NCI-H510A (cell line): ENCODE data around the gene CDC7.

ENCODE experiments used
- DNase-seq: peaks from one replicate; lab custom pipeline; 2025; lab: John Stamatoyannopoulos, UW

CDC7 gene

DNA sequence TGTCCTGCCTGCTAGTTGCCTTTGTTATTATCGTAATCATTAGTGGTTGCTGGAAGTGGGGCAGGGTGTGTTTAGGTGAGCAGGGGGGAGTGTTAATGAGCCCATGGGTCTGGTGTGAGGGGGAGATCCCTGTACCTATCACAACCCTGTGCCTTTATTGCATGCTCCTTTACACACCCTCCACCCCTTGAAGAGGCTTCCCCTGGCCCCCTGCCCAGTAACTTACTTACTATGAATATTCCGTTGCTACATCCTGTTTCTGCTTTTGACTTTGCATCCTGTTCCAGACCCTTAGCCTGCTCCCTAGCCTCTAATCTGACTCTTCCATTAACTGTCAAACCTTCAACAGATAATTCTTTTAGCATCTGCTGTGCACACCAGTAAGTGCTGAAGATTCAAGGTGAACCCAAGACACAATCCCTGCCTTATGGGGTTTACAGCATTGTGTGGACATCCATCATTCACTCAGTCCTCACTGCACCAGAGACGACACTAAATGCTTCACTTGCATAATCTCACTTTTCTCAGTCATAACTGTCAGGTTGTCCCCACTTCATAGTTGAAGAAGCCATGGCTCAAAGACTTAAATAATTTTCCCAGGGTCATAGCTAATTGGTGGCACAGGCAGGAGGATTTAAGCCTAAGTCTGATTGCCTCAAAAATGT lies 47.9 kb downstream of the CDC7 start:
- DNase-seq, result no peak

DNA sequence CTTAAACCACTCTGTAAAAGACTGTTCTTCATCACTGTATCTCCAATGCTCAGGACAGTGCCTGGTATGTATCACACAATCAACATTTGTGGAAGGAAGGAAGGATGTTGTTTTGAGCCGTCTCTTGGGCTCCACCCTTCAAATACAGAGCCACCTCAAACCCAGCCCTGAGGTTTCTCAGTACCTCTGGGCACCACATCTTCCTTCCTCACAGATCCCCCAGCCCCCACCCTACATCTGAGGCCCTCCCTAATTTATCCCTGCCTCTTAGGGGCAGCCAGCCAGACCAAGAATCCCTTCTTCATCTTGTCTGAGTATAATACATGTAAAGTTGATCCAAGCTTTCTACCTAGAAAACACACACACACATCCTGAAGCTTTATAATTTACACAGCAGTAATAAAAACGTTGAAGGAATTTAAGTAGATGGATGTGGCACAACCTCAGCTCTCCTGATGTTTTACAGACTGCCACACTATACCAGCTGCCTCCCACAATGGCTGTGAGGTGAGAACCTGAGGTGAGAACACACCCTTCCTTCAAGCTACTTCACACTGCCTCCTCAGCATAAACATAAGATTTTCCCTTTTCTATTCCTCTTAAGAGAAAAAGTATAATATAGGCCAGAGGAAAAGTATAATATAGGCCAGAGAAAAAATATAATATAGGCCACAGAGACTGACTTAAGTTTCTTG lies 48.5 kb downstream of the CDC7 start:
- no peak for DNase-seq

DNA sequence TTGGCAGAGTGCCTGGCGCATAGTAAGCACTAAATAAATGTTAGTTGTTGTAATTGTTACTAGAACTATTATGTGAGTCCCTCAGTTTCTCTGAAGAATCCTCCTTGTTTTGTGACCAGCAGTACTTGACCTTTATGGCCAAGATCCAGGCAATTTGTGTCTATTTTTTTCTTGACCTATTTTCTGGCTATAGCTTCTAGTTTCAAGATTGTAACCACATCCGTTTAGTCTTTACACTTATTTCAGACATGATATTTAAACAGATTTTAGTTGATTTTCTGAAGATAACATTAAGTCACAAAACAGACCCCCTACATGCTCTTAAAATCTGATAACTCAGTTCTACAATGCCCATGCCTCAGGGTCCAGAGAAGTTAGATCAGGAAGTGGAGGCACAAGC lies 50.3 kb downstream of the CDC7 start:
- no peak for DNase-seq

DNA sequence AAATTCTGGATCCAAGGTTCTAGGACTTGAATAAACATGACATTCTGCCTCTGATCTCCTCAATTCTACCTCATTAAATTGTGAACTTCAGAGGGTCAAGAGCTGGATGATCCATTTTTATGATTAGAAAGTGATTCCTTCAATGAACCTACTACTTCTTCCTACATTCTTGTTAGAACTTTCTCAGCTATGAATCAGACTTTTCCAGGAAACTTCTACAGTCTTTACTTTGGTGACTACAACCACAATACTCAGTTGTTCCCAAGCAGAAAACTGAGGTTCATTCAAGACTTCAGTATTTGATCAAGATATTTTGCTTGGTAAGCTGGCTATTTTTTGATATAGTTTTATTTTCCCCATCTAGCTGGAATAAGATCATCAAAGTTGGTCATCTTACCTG lies 51.4 kb downstream of the CDC7 start:
- DNase-seq, result no peak

DNA sequence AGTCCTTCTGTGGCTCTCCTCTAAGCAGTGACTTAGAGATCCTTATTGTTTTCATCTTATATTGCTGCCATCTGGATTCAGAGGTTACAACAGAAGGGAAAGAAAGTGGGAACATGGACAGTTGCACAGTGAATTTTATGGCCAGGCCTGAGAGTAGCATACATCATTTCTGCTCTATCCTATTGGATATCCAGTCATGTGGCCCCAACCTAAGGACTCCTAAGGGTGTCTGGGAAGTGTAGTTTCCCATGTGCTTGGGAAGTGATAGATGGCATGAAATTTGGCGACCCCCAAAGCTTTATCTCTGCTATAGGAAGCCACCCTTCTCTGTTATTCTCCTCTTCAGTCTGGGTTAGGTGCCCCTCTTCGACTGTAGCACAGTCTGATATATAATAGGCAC lies 51.9 kb downstream of the CDC7 start:
- no peak for DNase-seq

DNA sequence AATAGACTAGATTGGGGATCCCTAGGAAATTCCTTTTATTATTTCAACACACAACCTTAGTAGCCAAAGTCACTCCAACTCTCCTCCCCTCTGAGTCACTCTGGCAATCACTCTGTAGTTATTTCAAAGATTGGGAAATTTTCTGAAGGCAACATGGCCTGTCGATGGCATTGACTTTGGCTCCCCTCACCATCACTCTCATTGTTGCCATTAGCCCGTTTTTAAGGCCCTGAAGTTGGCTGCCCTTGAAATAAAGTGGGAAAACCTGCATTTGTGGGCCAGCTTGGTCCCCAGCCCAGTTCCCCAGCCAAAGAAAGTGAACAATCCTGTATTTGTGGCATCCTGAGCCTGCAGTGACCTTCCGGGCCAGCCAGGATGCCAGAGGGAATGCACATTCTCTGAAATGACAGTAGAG lies 52.5 kb downstream of the CDC7 start:
- DNase-seq, result no peak

DNA sequence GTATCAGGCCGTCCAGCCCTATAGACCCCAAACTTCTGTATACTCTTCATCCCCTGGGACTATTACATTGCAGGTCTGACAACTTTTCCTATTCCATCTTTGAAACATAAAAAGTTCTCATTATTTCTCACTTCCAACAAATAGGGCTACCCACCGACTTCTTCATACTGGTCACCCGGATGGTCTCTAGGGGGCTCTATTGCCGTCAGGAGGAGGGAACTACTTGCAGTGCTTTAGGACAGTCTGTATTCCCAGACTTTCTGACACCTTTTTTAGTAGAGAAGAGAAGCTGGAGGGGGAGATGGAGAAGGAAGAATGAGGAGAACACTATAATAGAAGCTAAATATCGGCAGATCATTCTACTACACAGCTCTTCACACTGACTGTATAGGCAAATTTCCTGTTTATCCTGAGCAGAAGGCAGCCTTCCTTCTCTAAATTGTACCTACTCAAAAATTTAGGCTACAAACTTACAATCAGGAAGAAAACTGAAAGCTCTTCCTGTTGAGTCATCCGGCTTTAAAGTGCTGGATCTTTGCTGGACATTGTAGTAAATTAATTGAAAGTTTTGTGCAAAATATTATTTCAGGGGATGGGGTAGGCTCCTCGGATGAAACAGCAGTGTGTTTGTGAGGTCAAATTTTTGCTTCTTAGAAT lies 54.6 kb downstream of the CDC7 start:
- DNase-seq, result no peak

DNA sequence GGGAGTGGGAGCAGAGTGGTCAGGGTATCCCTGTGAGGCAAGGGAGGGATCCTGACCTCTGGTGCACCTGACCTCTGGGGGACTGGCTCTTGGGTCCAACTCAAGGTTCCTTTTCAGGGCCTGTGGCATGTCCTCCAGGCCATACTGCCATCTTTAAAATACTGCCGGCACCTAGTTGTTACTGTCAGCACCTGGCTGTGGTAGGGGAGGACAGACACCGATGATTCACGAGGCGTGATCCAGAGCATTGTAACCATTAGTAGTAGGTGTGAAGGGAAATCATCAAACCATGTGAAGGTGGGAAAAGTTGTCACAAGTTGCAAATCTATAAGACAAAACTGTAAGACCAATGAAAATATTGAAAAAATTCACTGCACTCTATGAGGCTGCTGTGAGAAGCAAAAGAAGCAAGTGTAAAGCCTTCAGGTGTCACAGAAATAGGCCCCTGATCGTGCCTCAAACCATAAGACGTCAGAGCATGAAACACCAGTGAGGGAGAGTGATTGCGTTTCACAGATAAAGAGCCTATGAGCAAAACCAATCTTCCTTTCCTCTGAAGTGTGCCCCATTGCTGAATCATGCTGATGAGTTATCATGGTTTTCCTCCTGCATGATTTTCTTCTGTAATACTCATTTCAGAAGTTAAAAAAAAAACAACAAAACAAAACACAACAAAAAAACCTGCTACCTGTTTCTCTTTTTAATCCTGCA lies 55.3 kb downstream of the CDC7 start:
- no peak for DNase-seq

DNA sequence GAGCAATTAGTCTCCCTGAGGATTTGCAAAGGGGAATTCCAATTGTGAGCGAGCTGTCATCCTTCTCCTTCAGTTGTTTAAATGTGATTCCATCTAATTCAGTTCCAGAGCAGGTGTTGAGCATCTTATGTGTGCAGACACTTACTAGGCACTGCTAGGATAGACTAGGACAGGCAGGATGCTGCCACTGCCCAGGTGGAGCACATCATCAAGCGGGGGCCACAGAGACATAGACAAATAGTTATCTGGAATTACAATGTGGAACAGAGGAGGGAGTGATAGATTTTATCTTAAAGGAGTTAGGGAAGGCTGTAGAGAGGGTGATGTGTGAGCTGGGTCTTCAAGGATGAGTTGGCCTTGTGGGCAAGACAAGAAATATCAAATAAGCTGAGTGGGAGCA lies 55.9 kb downstream of the CDC7 start:
- DNase-seq, result no peak

DNA sequence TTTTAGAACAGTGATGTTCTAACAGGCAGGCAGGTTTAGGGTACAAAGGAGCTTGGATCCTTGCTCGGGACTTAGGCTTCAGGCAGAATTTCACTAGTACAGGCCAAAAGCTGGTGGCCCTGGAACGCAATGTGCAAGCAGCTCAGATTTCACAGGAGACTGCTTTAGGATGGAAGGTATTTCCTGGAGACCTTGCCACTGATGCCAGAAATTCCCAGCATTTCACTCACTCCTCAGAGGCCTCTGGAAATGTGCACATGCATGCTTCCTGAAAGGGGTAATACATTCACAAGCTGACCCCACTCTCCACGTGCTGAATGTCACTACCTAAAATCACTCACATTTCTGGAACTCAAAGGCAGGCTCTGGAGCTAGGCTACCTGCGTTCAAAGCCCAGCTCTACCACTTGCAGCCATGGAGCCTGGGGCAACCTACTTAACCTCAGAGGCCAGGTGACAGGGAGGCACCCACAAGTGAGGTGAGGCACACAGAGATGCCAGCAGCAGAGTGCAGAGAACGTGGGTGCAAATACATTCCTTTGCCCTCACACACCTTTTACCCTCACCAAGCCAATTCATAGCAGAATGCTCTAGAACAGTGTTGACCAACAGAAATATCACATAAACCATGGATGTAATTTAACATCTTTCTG lies 56.5 kb downstream of the CDC7 start:
- no peak for DNase-seq

DNA sequence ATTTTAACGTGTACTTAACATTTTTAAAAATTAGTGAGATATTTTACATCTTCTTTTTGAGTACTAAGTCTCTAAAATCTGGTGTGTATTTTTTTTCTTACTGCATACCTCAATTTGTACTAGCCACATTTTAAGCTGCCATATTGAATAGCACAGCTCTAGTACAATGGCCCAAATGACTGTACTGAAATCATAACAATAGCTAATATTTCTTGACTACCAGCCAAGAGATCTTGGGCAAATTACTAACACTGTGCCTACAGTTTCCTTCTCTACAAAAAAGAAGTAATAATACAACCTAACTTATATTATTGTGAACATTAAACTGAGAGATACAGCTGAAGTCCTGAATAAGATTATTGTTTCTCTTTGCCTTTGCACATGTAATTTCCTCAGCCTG lies 57.2 kb downstream of the CDC7 start:
- no peak for DNase-seq

DNA sequence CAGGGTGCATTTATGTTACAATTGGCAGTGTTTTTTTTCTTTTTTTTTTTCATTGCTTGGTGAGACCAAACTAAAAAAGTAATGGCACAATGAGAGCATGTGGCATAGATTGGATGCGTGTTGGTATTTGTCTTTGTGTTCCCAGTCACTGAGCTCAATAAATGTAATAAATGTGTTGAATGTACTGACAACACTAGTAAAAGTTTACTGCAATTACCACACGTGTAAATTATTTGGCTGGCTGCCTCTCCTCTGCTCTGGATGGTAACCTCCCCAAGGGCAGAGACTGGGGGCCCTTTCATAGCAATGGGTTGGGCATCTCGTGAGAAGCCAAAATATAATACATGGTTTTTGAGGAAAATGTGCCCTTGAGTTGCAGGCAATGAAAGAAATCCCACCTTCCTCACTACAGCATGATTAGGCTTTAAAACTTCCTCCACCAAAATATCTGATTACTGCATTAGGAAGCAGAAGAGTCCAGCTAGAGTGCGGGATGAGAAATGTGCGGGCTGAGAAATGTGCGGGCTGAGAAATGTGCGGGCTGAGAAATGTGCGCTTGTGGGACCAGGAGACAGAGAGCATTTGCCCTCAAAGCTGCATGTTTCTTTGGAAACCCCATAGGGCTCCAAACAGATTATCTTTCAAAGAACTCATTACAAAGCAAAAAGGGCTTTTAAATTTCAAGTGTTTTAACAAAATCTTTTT lies 58.5 kb downstream of the CDC7 start:
- no peak for DNase-seq

DNA sequence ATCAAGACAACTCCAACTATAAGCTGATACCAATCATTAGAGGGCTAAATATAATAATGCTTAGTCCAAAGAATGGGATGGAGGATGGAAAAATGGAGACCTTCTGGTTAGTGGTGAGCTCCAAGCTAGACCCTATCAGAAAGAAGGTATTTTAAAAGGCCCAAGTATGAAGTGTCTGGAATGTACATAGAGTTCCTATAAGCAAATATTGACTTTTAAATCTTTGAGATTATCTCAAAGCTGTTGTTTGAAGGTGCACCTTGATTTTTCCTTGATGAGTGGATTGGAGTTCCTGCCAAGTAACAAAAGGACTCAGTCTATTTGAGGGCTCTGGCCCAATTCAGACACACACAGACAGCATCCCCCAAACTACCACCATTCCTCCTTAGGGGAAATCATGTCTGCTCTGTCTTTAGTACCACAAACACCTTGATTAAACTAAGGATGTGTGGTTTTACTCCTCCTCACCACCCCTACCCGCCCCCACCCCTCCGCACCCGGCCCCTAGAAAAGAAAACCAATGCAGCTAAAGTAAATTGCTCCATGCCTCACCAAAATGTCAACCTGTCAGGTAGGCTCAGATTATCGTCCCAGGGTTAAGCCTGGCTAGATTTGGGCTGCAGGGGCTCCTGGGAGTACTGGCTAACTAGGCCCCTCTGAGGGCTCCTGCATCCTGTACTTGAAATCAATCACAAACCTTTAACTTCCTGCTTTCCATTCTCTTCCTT lies 59.4 kb downstream of the CDC7 start:
- DNase-seq, result no peak

DNA sequence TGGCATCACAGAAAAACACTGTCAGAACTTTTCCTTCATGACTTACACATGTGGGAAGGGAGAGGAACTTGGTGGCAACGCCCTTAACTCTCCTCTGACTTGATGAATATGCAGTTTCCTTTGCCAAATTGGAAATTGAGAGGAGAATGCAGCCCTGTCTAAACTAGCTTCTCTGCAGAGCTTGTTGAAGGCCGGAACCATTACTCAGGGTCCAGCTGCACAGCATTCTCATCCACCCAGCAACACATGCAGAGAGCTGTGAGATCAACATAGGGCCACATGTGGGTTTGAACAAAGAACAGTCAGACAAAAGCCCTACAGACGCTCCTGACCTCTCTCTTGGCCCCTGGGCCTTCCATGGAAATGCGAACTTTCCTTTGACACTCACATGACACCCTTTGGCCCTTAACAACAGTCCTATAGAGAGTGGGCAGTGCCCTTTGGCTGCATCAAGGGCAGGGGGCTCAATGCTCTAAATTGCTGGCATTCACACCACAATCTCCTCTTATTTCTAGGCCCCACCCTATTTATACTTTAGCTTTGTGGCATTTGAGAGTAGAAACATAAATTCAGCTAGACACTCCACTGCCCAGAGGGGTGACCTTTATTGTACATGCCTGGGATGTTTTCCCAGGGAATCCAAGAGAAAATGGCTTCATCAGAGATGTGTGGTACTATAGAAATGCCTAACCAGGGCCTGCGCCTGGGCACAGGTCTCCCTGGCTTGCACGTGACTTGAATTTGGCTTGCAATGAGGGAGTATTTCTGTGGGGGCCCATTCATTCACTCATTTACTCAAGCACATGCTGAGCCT lies 64.4 kb downstream of the CDC7 start:
- no peak for DNase-seq

DNA sequence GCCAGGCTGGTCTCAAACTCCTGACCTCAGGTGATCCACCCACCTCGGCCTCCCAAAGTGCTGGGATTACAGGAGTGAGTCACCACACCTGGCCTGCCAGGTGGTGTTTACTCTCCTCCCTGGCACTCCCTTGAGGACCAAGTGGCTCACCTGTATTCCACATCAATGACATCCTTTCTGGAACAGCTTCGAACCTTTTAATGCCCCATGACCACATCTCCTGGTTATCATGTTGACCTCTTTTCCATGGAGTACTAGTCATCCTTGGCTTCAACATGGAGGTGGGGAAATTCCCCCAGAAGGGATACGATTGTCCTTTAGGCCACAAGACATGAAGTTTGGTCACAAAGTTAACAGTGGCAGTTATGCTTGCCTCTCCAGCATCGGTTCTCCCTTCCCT lies 66.9 kb downstream of the CDC7 start:
- DNase-seq, result no peak

DNA sequence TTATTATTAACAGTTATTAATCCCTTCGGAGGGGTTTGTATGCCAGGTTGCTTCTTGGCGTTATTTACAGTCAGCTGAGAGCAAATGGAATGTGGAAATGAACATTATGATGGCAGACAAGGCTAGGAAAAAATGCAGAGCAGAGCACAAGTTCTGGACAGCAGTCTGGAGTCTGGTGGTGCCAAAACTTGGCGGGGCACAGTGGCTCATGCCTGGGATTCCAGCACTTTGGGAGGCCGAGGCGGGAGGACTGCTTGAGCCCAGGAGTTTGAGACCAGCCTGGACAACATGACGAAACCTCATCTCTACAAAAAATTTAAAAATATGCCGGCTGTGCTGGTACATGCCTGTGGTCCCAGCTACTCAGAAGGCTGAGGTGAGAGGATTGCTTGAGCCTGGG lies 67.6 kb downstream of the CDC7 start:
- no peak for DNase-seq

DNA sequence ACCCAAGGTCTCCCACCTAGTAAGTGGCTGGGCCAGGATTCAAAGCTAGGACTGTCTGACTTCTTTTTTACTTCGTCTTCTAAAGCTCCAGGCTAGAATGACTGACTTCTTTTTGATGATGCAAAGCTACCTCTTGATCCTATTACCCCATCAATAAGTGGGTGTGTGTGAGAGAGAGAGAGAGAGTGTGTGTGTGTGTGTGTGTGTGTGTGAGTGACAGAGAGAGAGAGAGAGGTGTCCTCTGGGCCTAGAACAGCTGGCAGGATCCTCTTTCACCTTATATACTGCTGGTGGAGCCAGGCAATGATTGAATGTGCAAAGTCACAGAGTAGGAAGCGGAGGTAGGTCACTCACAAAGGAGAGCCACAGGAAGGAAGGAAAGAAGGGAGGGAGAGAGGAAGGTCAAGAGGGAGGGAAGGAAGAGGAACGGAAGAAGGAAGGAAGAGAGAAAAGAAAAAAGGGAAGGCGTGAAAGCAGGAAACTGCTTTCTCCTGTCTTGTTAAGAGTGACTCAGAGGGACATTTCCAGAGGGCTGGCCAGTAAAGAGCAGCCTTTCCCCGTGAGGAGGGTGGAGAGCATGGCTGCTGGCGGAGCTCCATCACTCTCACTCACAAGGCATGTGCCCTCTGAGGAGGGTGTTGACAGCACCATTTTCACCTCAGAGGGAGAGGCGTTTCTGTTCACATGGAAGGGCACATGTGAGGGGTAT lies 68.9 kb downstream of the CDC7 start:
- DNase-seq, result no peak

DNA sequence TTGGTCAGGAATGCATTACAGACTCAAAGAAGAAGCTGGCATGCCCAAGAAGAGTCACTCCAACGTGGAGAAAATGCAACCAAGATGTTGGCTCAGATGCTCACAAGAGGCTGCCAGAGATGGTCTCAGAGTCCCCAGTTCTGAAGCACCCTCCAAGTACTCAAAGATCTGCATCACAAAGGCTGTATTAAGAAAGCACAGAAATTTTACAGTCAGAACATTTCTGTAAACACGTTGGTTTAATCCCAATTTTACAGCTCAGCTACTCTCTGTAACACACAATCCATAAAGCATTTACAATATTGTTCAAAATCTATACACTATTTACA lies 69.4 kb downstream of the CDC7 start:
- no peak for DNase-seq

DNA sequence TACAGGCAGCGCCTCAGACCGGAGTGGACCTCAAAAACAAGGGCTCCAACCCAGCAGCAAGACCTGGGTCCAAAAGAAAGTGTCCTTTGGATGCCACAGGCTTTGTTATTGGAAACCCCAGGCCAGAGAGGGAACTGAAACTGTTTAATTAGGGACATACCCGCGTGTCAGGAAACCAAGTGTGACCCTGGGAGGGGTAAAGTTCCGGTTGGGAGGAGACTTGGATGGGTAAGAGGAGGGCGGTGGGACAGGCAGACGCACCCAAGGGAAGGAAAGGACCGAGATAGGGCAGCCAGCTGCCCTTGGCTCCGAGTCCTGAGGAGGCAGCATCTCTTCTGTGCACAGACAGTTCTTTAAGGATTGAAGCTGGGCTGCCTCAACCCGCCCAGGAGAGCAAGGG lies 71.4 kb downstream of the CDC7 start:
- DNase-seq, result no peak
